HG03025 (cell line): ENCODE data around the gene SLC6A18.

ENCODE experiments used
- ATAC-seq: cut with Tn5 transposase; IDR thresholded peaks from one replicate; pipeline ENCODE4 v1.9.1; 2021; ENCODE audit warnings: mild to moderate bottlenecking, moderate library complexity; ENCODE audit not compliant: unreplicated experiment, low FRiP score

SLC6A18 gene

DNA sequence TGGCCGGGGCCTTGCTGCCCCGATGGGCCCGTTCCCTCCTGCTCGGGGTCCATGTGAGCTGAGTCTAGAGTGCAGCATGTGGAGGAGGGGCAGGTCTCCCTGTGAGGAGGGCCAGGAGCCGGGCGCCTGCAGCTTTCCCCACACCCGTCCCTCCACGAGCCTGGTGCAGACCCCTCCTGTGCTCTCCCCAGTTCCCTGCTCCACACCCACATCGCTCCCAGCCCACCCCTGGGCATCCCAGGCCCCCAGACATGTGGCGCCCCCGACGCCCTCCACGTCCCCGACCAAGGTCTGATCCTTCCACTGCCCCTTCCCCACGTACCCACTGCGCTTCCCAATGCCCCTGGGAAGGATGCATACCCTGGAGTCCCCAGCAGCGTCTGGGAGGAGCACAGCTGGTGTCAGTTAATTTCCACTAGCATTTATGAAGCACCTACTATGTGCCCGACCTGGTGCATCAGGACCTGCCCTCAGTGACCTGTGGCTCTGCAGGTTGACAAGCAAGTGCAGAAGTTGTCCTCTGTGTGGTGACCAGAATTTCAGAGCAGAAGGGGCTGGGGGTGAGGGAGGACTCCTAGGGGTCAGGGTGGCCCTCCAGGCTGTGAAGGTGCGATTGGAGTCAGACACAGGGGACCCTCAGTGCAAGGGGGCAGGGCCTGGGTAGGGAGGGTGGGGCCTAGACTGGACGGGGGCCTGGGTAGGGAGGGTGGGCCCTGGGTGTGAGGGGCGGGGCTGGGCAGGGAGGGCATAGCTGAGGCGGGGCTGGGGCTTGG lies 10.8 kb upstream of the SLC6A18 start:
- ATAC-seq = no peak

DNA sequence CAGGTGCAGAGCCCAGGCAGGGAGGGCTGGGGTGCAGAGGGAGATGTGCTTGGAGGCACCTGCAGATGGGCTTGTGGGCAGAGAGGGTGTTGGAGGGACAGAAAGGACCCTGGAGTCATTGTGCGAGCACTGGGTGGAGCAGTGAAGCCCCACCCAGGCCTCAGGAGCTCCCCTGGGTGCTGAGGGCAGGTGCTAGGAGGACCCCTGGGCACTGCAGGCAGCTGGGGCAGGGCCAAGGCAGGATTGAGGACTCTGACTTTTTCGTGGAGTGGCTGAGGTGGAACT lies 10.3 kb upstream of the SLC6A18 start:
- ATAC-seq = no peak

DNA sequence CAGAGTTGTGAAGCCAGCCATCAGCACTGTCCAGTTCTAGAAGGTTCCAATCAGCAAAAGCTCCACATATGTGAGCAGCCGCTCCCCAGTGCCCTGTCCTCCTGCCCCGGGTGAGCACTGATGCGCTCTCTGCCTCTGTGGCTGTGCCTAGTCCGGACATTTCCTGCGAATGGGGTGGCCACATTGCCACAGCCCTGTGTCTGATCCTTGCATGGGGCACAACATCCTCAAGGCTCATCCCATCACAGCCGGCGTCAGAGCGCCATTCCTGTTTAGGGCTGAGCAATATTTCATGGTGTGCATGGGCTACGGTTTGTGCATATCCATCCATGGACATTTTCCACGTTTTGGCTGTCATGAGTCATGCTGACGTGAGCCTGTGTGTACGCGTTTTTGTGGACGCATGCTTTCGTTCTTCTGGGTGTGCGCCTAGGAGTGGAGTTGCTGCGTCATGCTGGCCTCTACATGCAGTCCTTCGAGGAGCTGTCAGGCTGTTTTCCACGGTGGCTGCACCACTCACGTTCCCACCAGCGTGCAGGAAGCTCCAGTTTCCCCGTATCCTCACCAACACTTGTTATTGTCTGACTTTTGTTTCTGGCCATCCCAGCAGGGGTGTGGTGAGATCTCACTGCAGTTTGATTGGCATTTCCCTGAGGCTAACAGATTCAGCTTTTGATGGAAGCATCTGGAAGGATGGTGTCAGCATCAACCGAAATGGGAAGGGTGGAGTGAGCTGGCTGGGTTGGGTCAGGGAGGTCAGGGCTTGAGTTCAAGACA lies 9.7 kb upstream of the SLC6A18 start:
- ATAC-seq = no peak

DNA sequence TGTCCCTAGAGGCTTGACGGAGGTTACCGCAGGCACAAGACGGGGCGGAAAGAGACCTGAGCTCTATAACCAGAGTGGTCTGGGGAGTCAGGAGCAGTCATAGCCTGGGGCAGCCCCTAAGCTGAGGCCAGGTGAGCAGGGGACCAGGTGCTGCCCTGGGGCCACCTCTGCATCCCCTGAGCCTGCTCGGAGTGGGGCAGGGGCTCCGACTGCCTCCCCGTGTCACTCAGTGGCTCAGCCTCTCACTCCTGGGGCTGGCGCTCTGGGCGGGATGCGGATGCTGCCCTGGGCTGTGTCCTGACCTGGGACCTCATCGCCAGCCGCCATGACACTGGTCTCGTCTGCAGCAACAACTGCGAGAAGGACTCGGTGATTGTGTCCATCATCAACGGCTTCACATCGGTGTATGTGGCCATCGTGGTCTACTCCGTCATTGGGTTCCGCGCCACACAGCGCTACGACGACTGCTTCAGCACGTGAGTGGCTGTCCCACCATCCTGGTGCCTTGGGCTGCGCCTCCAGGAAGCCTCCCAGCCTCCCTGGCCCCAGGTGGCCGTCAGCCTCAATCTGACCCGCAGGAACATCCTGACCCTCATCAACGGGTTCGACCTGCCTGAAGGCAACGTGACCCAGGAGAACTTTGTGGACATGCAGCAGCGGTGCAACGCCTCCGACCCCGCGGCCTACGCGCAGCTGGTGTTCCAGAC lies 8.8 kb upstream of the SLC6A18 start:
- ATAC-seq = no peak

DNA sequence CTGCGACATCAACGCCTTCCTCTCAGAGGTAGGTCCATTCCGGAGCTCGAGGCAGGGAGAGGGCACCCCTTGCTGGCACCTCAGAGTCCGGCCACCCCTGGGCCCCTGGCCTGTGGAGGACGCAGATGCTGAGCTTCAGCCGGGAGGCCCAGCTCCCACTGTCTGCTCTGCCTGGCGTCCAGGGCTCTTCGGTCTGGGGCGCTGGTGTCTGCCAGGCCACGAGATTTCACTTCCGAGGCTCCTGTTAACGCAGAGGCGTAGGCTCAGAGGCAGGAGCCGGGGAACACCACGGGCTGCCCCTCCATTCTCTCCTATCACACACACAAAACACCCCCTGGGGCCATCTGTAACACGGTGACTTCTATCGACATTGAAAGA lies 8.3 kb upstream of the SLC6A18 start:
- no peak for ATAC-seq

DNA sequence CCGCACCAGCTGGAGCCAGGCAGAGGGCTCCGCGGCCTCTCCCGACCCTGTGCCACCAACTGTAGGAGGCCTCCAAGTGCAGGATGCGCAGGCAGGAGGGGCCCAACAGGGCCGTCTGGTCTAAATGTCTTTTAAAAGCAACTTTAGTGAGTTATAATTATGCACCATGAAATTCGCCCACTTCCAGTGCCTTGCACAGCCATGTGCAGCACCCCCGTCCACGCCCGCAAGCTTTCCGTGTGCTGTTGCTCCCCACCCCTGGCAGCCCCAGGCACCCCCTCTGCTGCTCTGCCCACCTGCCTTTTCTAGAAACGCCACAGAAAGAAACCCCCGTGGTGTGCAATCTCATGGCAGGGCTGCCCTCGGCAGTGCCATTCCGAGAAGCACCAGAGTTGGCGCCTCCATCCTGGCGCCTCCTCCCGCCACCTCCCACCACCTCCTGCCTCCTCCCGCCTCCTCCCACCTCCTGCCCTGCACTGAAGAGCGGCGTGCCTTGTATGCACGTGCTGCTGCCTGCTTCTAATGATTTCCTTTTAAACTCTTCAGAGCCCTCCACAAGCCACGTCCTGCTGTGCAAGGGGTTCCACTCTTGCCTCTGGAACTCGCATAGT lies 7.5 kb upstream of the SLC6A18 start:
- no peak for ATAC-seq

DNA sequence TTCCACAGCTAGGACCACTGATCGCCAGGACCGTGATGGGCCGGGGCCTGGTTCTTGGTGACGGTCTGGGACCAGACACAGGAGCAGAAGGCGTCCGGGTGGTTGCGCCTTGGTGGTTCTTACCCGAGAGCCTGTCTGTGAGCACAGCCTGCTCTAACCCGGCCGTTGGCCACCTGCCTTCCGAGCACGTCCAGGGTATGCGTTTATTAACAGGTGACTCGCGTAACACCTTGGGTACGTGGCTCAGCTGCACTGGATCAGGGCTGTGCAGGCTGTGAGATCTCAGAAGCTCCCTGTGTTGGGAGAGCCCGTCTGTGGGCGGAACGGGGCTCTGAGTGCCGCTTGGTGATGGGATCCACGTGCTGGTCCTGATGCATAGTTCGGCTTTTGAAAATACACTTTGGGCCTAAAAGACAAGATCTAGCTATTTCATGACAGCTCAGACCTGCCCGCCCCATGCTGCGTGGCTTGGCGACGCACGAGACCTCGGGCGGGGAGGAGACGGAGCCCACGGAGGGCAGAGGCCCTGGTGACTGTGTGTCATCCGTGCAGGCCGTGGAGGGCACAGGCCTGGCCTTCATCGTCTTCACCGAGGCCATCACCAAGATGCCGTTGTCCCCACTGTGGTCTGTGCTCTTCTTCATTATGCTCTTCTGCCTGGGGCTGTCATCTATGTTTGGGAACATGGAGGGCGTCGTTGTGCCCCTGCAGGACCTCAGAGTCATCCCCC lies 6.7 kb upstream of the SLC6A18 start:
- no peak for ATAC-seq

DNA sequence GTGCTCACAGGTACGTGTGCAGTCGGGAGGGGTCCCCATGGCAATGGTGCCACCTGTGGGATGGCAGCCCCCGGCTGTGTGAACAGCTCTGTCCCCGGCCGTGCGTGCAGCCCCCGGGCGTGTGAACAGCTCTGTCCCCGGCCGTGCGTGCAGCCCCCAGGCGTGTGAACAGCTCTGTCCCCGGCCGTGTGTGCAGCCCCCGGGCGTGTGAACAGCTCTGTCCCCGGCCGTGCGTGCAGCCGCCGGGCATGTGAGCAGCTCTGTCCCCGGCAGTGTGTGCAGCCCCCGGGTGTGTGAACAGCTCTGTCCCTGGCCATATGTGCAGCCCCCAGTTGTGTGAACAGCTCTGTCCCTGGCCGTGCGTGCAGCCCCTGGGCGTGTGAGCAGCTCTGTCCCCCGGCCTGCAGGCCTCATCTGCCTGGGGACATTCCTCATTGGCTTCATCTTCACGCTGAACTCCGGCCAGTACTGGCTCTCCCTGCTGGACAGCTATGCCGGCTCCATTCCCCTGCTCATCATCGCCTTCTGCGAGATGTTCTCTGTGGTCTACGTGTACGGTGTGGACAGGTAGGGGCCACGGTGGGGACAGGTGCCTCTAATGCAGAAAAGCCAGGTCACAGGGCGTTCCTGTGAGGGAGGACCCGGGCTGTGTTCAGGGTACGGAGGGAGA lies 5.9 kb upstream of the SLC6A18 start:
- ATAC-seq = no peak

DNA sequence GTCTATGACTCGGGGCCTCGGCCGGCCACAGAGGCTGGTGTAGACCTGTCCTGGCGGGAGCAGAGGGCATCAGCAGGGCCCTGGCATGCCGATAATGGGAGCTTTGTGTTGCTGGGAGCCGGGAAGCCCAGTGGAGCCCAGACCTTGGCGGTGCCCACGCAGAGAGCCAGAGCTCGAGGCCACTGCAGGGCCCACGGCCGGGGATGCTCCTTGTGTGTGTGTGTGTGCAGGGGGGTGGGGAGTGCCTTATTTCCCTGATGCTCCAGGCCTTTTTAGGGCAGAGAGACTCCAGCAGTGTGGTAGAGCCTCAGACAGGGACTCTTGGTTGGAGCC lies 5.4 kb upstream of the SLC6A18 start:
- no peak for ATAC-seq

DNA sequence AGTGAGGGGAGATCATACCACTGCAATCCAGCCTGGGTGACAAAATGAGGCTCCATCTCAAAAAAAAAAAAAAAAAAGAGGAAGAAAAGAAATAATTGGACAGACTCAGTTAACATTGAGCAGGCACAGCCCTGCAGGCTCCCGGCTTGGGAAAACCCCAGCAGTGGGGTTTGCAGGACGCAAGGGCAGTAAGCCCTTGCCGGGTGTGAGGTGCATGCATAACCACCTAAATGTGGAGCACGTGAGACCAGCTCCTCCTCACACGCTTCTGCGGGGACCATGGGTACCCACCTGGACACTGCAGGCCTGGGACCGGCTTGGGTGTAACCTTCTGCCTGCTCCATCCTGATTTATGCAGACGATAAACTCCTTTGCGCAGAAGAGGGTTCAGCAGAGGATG lies 4.8 kb upstream of the SLC6A18 start:
- ATAC-seq = no peak

DNA sequence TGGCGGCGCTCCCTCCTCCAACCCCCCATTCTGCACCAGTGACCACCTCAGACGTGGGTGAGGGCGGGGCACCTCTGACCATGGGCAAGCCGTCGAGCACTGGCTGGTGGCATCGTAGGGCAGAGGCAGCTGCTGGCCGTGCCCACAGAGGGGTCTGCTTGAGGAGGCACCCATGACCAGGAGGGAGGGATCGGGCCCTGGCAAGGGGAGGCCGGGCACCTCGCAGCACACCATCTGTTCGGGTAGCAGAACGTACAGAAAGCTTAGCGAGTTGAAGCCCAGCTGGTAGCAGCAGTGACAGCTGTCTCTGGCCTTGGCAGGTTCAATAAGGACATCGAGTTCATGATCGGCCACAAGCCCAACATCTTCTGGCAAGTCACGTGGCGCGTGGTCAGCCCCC lies 4.3 kb upstream of the SLC6A18 start:
- ATAC-seq = no peak

DNA sequence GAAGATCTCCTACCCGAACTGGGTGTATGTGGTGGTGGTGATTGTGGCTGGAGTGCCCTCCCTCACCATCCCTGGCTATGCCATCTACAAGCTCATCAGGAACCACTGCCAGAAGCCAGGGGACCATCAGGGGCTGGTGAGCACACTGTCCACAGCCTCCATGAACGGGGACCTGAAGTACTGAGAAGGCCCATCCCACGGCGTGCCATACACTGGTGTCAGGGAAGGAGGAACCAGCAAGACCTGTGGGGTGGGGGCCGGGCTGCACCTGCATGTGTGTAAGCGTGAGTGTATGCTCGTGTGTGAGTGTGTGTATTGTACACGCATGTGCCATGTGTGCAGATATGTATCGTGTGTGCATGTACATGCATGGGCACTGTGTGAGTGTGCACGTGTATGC lies 3.5 kb upstream of the SLC6A18 start:
- no peak for ATAC-seq

DNA sequence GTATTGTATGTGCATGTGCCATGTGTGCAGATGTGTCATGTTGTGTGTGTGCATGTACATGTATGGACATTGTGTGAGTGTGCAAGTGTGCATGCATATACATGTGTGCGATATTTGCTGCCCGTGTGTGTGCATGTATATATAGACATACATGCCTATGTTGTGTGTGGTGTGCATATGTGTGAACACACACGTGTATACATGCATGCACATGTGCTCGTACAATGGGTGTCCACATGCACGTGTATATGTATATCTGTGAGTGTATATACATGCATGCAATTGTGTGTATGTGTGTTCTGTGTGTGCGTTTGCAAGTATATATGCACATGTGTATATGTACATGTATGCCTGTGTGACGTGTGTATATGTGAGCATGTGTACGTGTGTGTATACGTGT lies 3.0 kb upstream of the SLC6A18 start:
- ATAC-seq = no peak

DNA sequence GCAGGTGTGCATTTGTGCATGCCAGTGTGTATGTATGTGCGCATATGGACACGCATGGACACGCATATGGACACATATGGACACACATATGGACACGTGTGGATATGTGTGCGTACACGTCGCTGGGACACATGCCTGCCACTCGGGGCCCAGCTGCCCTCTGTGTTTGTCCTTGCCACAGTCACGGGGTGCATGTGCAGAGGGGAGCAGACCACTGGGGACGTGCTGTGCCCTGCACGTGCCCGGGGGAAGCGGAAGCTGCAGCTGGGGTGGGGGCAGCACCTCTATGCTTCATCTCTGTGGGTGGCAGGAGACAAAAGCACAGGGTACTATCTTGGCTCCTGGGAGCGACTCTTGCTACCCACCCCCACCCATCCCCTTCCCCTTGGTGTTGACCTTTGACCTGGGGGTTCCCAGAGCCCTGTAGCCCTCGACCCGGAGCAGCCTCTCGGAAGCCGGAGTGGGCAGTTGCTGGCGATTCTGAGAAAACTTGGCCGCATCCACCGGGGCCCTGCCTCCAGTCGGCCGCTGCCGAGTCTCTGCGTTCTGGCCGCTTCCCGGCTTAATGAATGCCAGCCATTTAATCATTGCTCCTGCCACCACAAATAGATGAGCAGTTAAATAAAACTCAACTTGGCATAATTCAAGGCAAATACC lies 2.4 kb upstream of the SLC6A18 start:
- no peak for ATAC-seq

DNA sequence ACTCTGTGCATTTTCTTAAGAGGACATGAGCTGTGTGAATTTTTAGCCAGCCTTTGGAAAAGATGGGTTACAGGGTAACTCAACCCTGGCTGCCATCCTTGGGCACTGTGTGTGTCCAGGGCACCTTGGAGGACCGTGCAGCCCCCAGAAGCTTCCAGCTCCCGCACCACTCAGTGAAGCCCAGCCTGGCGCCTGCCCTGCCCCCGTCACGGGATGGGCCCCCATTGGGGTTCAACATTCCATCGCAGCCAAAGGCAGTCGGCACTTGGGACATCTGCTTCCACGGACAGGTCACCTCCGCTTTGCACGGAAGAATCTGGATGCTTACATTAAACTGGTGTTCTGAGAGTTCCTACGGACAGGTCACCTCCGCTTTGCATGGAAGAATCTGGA lies 1.9 kb upstream of the SLC6A18 start:
- no peak for ATAC-seq

DNA sequence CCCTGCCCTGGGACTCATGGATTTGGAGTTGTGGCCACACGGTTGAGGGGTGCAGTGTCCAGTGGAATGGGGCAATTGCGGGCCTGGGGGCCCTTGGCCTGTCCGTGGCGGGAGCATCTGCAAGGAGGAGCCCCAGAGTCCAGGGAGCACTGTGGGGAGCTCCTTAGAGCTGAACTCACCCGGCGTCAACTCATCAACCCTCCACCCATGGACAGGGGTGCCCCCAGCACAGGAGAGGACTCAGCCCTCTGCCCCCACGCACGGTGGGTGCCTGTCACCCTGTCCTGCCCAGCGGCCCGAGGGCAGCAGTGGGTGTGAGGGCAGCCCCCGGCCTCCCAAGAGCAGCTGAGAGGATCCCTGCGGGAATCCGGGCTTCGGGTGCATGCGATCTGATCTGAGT lies 550 bp upstream of the SLC6A18 start:
- no peak for ATAC-seq

DNA sequence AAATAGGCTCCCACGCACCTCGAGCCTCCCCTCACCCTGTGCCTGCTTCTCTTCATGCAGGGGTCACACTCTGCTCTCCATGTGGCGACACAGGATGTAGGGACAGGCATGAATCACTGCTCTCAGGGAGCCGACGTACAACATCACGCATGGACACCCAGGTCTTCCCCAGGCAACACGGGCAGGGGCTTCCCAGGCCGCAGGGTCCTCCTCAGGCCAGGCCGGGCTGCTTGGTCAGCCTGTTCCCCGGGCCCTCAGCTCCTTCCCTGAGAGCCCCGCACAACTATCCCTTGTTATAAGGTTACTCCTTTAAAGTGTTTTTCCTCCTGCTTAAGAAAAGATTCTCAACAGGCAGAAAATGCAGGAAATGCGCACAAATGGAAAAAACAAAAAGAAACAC lies 1.1 kb downstream of the SLC6A18 start:
- ATAC-seq = no peak

DNA sequence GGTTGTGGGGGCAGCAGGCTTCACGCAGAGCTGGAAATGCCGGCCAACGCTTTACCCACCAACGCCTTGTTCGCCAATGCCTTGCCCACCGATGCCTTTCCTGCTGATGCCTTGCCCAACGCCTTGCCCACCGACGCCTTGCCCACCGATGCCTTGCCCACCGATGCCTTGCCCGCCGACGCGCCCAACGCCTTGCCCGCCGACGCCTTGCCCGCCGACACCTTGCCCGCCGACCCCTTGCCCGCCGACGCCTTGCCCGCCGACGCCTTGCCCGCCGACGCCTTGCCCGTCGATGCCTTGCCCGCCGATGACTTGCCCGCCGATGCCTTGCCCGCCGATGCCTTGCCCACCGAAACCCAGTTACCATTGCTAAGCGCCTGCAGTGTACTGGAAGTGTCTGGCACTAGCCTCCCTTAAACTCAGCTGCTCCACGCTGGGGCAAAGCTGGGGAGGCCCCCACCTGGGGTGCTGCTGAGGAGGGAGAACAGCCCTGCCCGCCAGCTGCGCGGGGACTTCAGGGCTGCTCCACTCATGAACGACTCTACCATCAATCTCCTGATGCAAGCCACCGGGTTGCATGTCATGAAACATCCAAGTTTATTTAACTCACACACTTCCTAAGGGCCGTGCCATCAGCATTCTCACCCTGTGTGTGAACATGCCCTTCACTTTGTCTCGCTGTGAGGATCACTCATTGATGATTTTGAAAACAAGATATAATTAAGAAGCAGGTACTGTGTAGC lies 1.8 kb downstream of the SLC6A18 start:
- ATAC-seq = no peak

DNA sequence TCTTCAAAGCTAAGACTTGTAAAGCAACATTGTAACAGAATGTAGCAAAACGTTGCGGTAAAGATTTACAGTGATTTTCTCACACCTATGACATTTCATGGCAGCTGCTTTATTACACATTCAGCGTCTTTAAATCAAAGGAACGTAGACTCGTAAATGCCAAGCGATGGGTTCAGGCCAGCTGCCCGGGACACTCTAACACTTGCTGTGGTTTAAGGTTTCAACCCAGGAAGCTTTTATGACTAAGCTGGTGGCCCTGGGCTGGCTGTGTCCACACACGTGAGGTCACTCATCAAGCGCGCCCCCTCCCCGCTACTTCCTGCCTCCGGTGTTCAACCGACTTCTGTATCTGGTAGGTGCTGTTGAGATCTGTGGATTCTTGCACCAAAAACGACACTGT lies 2.5 kb downstream of the SLC6A18 start:
- ATAC-seq = no peak
